ENCODE measurements around the gene LAMA3.

The LAMA3 gene, protein sequence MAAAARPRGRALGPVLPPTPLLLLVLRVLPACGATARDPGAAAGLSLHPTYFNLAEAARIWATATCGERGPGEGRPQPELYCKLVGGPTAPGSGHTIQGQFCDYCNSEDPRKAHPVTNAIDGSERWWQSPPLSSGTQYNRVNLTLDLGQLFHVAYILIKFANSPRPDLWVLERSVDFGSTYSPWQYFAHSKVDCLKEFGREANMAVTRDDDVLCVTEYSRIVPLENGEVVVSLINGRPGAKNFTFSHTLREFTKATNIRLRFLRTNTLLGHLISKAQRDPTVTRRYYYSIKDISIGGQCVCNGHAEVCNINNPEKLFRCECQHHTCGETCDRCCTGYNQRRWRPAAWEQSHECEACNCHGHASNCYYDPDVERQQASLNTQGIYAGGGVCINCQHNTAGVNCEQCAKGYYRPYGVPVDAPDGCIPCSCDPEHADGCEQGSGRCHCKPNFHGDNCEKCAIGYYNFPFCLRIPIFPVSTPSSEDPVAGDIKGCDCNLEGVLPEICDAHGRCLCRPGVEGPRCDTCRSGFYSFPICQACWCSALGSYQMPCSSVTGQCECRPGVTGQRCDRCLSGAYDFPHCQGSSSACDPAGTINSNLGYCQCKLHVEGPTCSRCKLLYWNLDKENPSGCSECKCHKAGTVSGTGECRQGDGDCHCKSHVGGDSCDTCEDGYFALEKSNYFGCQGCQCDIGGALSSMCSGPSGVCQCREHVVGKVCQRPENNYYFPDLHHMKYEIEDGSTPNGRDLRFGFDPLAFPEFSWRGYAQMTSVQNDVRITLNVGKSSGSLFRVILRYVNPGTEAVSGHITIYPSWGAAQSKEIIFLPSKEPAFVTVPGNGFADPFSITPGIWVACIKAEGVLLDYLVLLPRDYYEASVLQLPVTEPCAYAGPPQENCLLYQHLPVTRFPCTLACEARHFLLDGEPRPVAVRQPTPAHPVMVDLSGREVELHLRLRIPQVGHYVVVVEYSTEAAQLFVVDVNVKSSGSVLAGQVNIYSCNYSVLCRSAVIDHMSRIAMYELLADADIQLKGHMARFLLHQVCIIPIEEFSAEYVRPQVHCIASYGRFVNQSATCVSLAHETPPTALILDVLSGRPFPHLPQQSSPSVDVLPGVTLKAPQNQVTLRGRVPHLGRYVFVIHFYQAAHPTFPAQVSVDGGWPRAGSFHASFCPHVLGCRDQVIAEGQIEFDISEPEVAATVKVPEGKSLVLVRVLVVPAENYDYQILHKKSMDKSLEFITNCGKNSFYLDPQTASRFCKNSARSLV (N-terminal part only)

DNA sequence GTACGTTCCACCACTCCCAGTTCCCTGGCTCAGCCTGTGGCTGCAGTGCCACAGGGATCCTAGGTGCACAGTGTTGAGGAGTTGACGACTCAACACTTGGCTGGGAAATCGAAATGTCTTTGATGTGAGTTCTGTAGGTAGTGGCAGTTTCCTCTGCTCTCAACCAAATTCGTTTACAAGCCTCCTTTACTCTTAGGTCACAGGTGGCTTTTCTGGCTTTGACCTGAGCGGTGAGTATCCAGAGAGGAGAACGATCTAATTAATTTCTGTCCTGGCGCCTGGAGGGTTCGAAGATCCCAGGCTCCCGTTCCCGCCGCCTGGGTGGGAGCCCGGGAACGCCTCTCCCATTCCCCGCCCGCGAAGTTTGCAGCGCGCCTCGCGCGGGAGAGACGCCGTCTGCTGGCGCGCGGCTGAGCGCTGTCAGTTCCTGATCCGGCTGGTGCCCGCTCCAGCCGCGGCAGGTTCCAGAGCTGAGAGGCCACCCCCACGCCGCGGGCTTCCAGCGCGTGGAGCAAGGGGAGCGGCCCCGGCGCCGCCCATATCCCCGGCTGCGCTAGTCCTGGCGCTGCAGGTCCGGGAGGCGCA, at the start of gene LAMA3:
Gene LAMA3 (plus strand): TSS at position 423 of the 585 bp plus-strand sequence. CDS start 231 bp downstream, outside the sequence.
- no peak within 1 kb of the TSS for H3K27ac Mint-ChIP-seq
- H3K36me3 Mint-ChIP-seq, result no peaks in the 10 kb centered on the region
- H3K4me1 Mint-ChIP-seq (ENCODE audit: low read depth), result peaks cover 9% of the 10 kb centered on the region
- peaks cover 20% of the 10 kb centered on the region for H3K27me3 Mint-ChIP-seq
- no peaks in the 10 kb centered on the region for H3K9me3 Mint-ChIP-seq (ENCODE audit: low read depth)
- H3K4me3 Mint-ChIP-seq, result peak within 1 kb of the TSS; percentile 82

DNA sequence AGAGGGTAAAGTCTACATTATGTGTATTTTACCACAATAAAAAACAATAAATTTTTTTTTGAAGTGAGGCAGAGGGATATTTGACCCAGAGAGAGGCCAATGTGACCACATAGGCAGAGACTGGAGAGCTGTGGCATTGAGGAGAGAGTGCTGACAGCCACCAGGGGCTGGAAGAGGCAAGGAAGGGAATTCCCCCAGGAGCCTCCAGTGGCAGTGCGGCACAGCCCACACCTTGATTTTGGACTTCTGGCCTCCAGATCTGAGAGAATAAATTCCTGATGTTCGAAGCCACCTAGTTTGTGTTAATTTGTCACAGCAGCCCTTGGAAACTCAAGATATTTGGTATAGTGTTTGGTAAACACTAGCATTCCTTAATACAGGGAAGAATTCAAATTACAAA, 49.2 kb upstream of the LAMA3 start:
- H3K4me3 Mint-ChIP-seq, result no peak overlapping the region
- H3K36me3 Mint-ChIP-seq, result no peaks in the 10 kb centered on the region
- peaks cover 6% of the 10 kb centered on the region for H3K4me1 Mint-ChIP-seq (ENCODE audit: low read depth)
- no peak overlapping the region for H3K27ac Mint-ChIP-seq
- H3K9me3 Mint-ChIP-seq (ENCODE audit: low read depth), result no peaks in the 10 kb centered on the region
- H3K27me3 Mint-ChIP-seq, result no peaks in the 10 kb centered on the region

DNA sequence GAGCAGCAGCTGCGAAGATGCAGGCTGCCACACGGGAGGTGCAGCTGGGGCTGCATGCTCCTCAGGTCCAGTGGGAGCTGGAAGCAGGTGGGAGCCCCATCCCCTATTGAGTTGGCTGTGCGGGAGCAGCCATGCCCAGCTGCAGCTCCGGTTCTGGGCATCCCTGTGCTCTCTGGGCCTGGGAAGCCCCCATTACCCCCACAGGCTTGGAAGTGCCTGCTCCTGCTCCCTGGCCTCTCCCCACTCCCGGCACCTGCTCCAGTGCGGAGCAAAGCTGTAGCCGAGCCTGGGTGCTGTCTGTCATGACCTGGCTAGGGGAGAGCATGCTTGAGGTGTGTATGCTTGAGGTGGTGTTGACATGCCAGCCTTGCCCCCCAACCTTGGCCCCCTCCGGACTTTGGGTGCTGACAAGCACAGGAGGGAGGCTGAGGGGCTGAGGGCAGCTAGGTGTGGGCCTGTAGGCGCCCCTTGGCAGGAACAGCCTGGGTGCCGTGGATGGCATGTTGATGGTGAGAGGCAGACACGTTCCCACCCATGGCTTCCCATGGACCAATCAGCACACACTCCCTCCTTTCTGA, 48.0 kb upstream of the LAMA3 start:
- H3K9me3 Mint-ChIP-seq (ENCODE audit: low read depth), result no peaks in the 10 kb centered on the region
- no peaks in the 10 kb centered on the region for H3K4me1 Mint-ChIP-seq (ENCODE audit: low read depth)
- H3K36me3 Mint-ChIP-seq, result no peaks in the 10 kb centered on the region
- no peak overlapping the region for H3K4me3 Mint-ChIP-seq
- no peaks in the 10 kb centered on the region for H3K27me3 Mint-ChIP-seq
- H3K27ac Mint-ChIP-seq, result no peak overlapping the region

DNA sequence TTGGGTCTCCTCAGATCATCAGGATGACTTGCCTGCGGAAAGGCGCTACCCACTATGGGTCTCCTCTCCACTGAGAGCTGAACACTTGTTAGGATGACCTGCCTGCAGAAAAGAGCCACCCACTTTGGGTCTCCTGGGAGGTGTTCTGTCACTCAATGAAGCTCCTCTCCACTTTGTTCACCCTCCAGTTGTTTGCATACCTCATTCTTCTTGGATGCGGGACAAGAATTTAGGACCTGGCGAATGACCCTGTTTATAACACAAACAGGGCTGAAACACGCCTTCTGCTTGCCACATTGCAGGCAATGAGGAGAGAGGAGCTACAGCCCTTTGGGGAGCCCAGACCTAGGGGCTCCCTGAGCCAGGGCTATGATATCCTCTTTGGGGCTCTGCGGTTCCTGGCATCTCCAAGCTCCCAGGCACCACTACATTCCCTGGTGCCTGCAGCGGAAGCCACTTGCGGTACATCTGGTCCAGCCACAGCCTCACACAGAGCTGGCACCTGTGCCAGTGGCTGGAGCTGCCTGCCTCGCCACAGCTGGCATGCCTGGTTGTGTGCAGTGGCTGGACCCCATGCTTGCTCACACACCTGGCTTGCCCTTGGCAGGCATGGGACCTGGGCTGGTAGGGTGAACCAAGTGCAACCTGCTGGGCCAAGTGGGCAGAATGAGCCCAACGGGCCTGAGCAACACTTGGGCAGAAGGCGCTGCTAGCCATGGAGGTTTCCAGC, 47.2 kb upstream of the LAMA3 start:
- Mint-ChIP-seq H3K36me3 (no peaks in the 10 kb centered on the region), H3K4me3 (no peak overlapping the region), H3K27me3 (no peaks in the 10 kb centered on the region), H3K4me1 (ENCODE audit: low read depth) (no peaks in the 10 kb centered on the region), H3K27ac (no peak overlapping the region), H3K9me3 (ENCODE audit: low read depth) (no peaks in the 10 kb centered on the region)

DNA sequence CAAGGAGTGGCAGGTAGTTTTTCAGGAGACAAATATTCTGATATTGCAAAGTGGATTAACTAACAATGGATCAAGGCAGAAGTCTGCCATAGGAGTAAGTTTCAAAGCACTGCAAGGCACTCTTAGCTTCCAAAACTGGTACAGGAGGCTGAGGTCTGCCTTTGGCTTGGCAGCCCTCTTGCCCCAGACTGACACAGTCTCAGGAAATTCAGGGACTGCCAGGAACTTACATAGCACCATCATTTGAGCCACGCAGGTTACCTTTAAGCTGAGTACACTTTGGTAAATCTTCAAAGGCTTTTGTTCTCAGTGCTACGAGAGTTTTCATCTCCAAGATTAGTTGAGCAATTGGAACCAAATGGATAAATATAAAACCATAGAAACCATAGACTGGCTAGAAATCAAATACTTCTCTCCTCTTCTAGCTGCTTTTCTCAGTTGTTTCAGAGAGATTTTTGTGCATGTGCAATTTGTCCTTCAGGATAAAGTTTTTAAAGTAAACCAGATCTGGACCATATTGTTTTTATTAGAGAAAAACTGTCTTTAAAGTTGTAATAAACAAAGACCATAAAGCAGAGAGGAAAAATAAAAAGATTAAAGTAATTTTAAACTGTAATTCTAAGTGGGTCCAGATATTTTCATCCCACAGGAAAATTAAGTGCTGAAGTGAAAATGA, 45.3 kb upstream of the LAMA3 start:
- no peaks in the 10 kb centered on the region for H3K27me3 Mint-ChIP-seq

DNA sequence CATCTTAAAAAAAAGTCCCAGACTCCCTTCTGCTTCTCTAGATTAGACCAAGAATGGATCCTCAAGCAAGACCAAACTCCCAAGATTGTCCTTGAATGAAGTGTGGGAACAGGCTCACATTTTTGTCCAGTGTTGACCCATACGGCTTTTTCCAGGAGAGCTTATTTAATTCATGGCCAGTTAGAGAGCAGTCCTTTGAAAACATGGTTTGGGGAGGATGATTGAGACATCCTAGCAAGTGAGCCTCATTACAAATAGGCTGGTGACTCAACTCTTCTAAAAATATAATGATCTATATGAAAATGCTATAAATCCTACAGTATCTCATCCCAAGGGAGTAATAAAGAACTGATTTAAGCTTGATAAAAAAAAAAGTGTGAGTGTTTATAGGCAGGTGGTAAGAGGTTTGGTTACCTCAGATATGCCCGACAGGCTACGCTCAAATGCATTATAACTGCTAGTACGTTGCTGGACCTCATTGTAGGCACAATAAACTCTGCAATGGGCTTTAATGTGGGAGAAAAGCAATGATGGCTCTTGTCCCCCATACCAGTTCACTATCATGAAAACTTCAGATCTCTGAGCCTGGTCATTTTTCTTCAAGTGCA, 43.6 kb upstream of the LAMA3 start:
- no peaks in the 10 kb centered on the region for H3K4me1 Mint-ChIP-seq (ENCODE audit: low read depth)
- no peaks in the 10 kb centered on the region for H3K9me3 Mint-ChIP-seq (ENCODE audit: low read depth)
- H3K27me3 Mint-ChIP-seq, result no peaks in the 10 kb centered on the region
- no peaks in the 10 kb centered on the region for H3K36me3 Mint-ChIP-seq
- no peak overlapping the region for H3K4me3 Mint-ChIP-seq
- H3K27ac Mint-ChIP-seq, result no peak overlapping the region

More for the DNA sequence above, 45.3 kb upstream of the LAMA3 start:
- Mint-ChIP-seq H3K36me3 (no peaks in the 10 kb centered on the region), H3K4me1 (ENCODE audit: low read depth) (no peaks in the 10 kb centered on the region), H3K9me3 (ENCODE audit: low read depth) (no peaks in the 10 kb centered on the region), H3K4me3 (no peak overlapping the region), H3K27ac (no peak overlapping the region)

DNA sequence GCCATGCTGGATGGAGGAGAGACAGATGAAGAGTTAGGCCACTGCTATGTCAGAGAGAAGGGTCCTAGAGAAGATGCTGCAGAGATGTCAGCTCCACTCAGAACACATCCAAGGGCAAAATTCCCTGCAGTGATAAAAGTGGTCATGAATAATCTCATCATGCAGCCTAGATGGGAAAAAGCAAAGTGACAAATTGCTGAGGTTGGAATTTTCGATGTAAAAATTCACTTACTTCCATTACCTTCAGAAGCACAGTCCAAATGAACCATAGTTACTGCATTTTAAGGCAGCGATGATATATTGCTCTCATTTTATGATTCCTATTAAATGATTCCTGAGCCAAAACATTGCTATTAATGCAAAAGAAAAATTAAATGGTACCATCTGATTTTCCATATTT, 43.0 kb upstream of the LAMA3 start:
- no peaks in the 10 kb centered on the region for H3K4me1 Mint-ChIP-seq (ENCODE audit: low read depth)

DNA sequence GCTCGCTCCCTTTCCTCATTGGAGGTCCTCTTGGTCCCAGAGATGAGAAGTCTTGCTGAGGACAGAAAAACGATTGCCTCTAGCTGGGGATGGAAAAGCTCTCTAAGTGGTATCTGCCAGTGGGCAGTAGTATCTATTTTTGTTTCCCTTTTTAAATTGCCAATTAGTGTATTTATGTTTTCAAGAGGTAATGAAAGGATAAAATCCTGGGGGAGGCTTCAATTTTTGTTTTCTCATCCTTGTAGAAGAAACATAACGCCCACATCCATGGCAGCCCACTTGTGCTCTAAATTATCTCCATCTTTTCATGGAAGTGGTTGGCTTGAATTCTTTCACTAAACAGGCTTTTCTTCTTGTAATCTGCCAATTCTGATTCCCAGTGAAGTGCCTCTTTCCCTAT, 40.8 kb upstream of the LAMA3 start:
- H3K4me3 Mint-ChIP-seq, result no peak overlapping the region
- no peaks in the 10 kb centered on the region for H3K4me1 Mint-ChIP-seq (ENCODE audit: low read depth)
- no peaks in the 10 kb centered on the region for H3K27me3 Mint-ChIP-seq
- no peaks in the 10 kb centered on the region for H3K36me3 Mint-ChIP-seq
- no peaks in the 10 kb centered on the region for H3K9me3 Mint-ChIP-seq (ENCODE audit: low read depth)
- H3K27ac Mint-ChIP-seq, result no peak overlapping the region

More for the DNA sequence above, 43.0 kb upstream of the LAMA3 start:
- Mint-ChIP-seq H3K36me3 (no peaks in the 10 kb centered on the region), H3K4me3 (no peak overlapping the region), H3K27me3 (no peaks in the 10 kb centered on the region), H3K9me3 (ENCODE audit: low read depth) (no peaks in the 10 kb centered on the region), H3K27ac (no peak overlapping the region)

DNA sequence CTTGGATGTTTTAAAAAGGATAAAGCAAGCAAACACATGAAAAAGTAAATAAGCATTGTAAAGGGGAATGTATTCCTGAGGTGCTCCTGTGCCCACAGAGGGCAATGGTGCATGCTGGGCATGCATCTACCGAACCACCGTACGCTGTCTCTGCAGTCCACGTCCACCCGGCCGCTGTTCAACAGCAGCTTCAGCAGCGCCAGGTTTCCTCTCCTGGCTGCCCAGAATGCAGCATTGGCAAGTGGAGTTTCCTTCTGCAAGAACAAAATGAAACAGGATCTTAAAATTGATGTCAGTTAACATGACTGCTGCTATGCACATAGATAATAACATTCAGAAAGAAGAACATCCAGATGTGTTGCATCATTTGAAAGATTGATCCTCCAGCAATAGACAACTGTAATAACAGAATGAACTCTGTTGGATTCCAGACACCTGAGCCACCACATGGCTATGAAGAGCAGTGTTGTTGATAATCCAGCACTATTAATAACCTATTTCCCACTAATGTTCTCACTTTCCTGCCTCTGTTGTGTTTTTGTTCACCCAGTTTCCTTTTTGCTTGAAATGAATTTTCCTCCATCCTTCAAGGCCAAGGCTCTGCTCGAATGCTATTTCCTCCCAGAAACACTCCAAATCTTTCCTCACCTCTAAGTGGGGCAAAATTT, 40.2 kb upstream of the LAMA3 start:
- Mint-ChIP-seq H3K4me3 (no peak overlapping the region), H3K36me3 (no peaks in the 10 kb centered on the region), H3K9me3 (ENCODE audit: low read depth) (no peaks in the 10 kb centered on the region), H3K27ac (peak overlapping the region; percentile 16), H3K27me3 (no peaks in the 10 kb centered on the region), H3K4me1 (ENCODE audit: low read depth) (no peaks in the 10 kb centered on the region)

DNA sequence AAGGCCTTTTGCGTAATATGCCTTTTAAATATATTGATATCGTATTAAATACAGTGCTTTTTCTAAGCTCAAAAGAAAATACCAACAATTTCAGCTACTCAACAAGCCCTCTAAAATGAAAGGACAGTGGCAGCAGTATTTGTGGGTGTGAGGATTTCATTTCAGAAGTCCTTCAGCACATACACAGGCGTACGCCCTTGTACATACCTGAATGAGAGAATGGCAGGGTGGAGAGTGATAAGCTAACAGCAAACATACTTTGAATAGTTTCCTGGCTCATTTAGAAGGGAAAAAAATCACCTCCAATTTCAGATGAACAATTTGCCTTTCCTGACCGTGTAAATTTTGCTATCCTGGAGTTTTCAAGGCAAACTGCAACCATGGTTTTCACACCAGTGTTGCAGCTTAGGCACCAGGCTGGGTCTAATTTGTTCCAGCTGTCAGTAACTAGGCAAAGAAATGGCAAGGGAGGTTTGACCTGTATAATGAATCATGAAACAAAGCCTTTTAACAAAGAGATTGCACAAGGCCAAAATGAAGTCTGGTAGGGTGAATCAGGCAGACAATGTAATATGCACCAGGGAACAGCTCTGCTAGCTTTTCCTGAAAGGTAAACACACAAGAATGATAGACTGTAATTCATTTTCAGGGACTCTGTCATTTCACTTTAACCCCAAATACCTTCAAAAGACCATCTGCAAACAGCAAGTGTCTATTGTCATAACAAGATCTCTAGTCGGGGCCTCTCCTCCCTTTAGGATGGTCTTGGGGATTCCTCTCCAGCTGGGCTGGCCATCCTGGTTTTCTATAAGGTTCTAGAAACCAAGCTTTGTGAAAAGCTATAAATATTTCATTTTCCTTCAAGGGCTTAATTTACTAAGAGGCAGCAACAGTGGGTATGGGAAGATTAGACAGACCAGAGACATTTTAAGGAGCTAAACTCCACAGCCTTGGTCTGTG, 38.0 kb upstream of the LAMA3 start:
- no peak overlapping the region for H3K4me3 Mint-ChIP-seq
- H3K36me3 Mint-ChIP-seq, result no peaks in the 10 kb centered on the region
- H3K9me3 Mint-ChIP-seq (ENCODE audit: low read depth), result no peaks in the 10 kb centered on the region
- no peak overlapping the region for H3K27ac Mint-ChIP-seq
- no peaks in the 10 kb centered on the region for H3K27me3 Mint-ChIP-seq
- H3K4me1 Mint-ChIP-seq (ENCODE audit: low read depth), result no peaks in the 10 kb centered on the region

DNA sequence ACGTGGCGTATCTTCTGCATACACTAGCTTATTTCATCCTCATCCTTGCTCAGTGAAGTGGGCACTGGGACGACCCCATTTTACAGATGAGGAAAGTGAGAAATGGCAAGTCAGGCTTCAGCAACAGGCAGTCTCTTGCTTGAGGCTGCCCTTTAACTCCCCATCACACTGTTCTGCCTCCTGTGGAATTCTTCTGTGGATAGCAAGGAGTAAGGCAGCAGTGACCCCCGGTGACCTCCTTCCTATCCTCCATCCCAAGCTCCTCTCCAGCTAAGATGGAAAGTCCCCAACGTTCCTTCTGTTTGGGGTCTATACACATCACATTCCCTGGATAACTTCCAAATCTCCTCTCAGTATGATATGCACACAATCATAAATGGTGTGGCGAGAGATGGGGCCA, 37.0 kb upstream of the LAMA3 start:
- no peaks in the 10 kb centered on the region for H3K4me1 Mint-ChIP-seq (ENCODE audit: low read depth)
- no peaks in the 10 kb centered on the region for H3K27me3 Mint-ChIP-seq
- no peaks in the 10 kb centered on the region for H3K36me3 Mint-ChIP-seq
- H3K9me3 Mint-ChIP-seq (ENCODE audit: low read depth), result no peaks in the 10 kb centered on the region
- H3K4me3 Mint-ChIP-seq, result no peak overlapping the region
- no peak overlapping the region for H3K27ac Mint-ChIP-seq

DNA sequence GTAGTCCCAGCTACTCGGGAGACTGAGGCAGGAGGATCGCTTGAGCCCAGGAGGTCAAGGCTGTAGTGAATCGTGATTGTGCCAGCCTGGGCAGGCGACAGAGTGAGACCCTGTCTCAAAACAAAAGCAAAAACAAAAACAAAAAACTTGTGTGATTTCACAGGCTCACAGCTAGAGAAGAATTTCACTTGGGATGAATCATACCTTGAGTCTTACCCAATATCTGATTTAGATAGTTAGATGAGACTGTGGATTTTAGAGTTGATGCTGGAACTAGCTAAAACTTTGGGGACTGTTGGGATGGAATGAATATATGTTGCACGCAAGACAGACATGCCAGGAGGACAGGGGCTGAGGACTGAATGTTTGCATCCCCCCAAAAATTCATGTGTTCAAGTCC, 31.0 kb upstream of the LAMA3 start:
- H3K27ac Mint-ChIP-seq, result no peak overlapping the region
- H3K27me3 Mint-ChIP-seq, result peaks cover 18% of the 10 kb centered on the region
- no peaks in the 10 kb centered on the region for H3K36me3 Mint-ChIP-seq
- peaks cover 21% of the 10 kb centered on the region for H3K4me1 Mint-ChIP-seq (ENCODE audit: low read depth)
- H3K4me3 Mint-ChIP-seq, result no peak overlapping the region
- no peaks in the 10 kb centered on the region for H3K9me3 Mint-ChIP-seq (ENCODE audit: low read depth)
